GM23338 (cell line): ENCODE results near the gene SMTNL2. TPM values are rescaled to one million over a fixed set of nuclear protein-coding genes. Genes with fewer than 3 reads are reported as not detected.

ENCODE experiments used
- ATAC-seq: fragments of 200-7000 bp; cut with Tn5 transposase; 3 replicates; pipeline ENCODE4 v1.9.1; 2020
- DNase-seq: peaks from one replicate; pipeline ENCODE4 v3.0.0-alpha.2; 2015; ENCODE audit warnings: low spot score
- H2AFZ ChIP-seq: fragments of 200-600 bp; sonication (generic); 2 replicates; pipeline ENCODE4 v1.8.0; 2016; ENCODE audit warnings: antibody characterized with exemption, mild to moderate bottlenecking, moderate library complexity
- H3F3A ChIP-seq: fragments of 200-600 bp; sonication (generic); replicated peaks from 2 replicates; pipeline ENCODE4 v1.8.0; 2017; ENCODE audit warnings: antibody characterized with exemption, mixed run types, low read depth
- H3K27ac ChIP-seq: fragments of 200-600 bp; sonication (generic); 2 replicates; pipeline ENCODE4 v1.6.1; 2016; ENCODE audit warnings: low read depth
- H3K27me3 ChIP-seq: fragments of 200-600 bp; sonication (generic); 2 replicates; pipeline ENCODE4 v1.8.0; 2016; ENCODE audit warnings: mild to moderate bottlenecking, mixed run types, moderate library complexity; ENCODE audit not compliant: insufficient read depth
- H3K36me3 ChIP-seq: fragments of 200-600 bp; sonication (generic); 2 replicates; pipeline ENCODE4 v1.8.0; 2016; ENCODE audit warnings: mild to moderate bottlenecking; ENCODE audit not compliant: insufficient read depth
- H3K4me1 ChIP-seq: fragments of 200-600 bp; sonication (generic); 2 replicates; pipeline ENCODE4 v1.8.0; 2016; ENCODE audit warnings: mild to moderate bottlenecking, moderate library complexity; ENCODE audit not compliant: insufficient read depth
- H3K4me2 ChIP-seq: fragments of 200-600 bp; sonication (generic); 2 replicates; pipeline ENCODE4 v1.7.1; 2017; ENCODE audit warnings: mixed run types
- H3K4me3 ChIP-seq: fragments of 200-600 bp; sonication (generic); 2 replicates; pipeline ENCODE4 v1.6.1; 2016; ENCODE audit warnings: mixed run types
- H3K79me2 ChIP-seq: fragments of 200-600 bp; sonication (generic); replicated peaks from 2 replicates; pipeline ENCODE4 v1.8.0; 2017; ENCODE audit warnings: mild to moderate bottlenecking; ENCODE audit not compliant: insufficient read depth
- H3K9me2 ChIP-seq: fragments of 200-600 bp; sonication (generic); 2 replicates; pipeline ENCODE4 v1.8.0; 2017; ENCODE audit not compliant: insufficient read depth
- H4K20me1 ChIP-seq: fragments of 200-600 bp; sonication (generic); replicated peaks from 2 replicates; pipeline ENCODE4 v1.8.0; 2017; ENCODE audit warnings: mild to moderate bottlenecking; ENCODE audit not compliant: insufficient read depth
- H3K27ac Mint-ChIP-seq: 2 replicates; pipeline ENCODE4 v1.8.0; 2020; ENCODE audit warnings: inconsistent platforms, mild to moderate bottlenecking, moderate library complexity, mixed read lengths
- H3K27me3 Mint-ChIP-seq: 3 replicates; pipeline ENCODE4 v1.8.0; 2022; ENCODE audit warnings: low read depth, mild to moderate bottlenecking, moderate library complexity, mixed read lengths, inconsistent platforms; ENCODE audit not compliant: insufficient read depth, poor library complexity
- H3K36me3 Mint-ChIP-seq: 3 replicates; pipeline ENCODE4 v1.8.0; 2021; ENCODE audit warnings: low read depth, mild to moderate bottlenecking, inconsistent platforms, moderate library complexity, mixed read lengths
- H3K4me1 Mint-ChIP-seq: 3 replicates; pipeline ENCODE4 v1.8.0; 2020; ENCODE audit warnings: mild to moderate bottlenecking, inconsistent platforms, mixed read lengths
- H3K4me3 Mint-ChIP-seq: 3 replicates; pipeline ENCODE4 v1.8.0; 2021; ENCODE audit warnings: moderate library complexity, mild to moderate bottlenecking, inconsistent platforms, mixed read lengths
- H3K9me3 Mint-ChIP-seq: 3 replicates; pipeline ENCODE4 v1.8.0; 2020; ENCODE audit warnings: moderate library complexity, mild to moderate bottlenecking, inconsistent platforms, mixed read lengths
- CREB1 ChIP-seq: fragments of 250-450 bp; sonication (Bioruptor Pico); IDR thresholded peaks from 2 replicates; pipeline ENCODE4 v1.5.0; 2020; ENCODE audit warnings: low read depth, mild to moderate bottlenecking, moderate library complexity
- CTCF ChIP-seq, 2 experiments: fragments of 200-600 bp in 1 of 2; sonication (generic) in 1 of 2; conservative IDR thresholded peaks; 2 replicates each; pipeline versions ENCODE4 v1.5.1 to v1.6.1; 2016 to 2017; ENCODE audit warnings: antibody characterized with exemption in 2 of 2, low read depth in 2 of 2, mild to moderate bottlenecking in 2 of 2, moderate library complexity in 1 of 2
- ETS1 ChIP-seq: IDR thresholded peaks from 2 replicates; pipeline ENCODE4 v1.6.1; 2016; ENCODE audit warnings: antibody characterized with exemption
- EZH2 ChIP-seq: fragments of 200-600 bp; sonication (generic); IDR thresholded peaks from one replicate; pipeline ENCODE4 v1.8.0; 2017; ENCODE audit warnings: antibody characterized with exemption, mild to moderate bottlenecking, low read depth; ENCODE audit not compliant: unreplicated experiment
- EZH2phosphoT487 ChIP-seq: fragments of 200-600 bp; sonication (generic); IDR thresholded peaks from one replicate; pipeline ENCODE4 v1.8.1; 2018; ENCODE audit warnings: antibody characterized with exemption; ENCODE audit not compliant: unreplicated experiment
- JUNB ChIP-seq: IDR thresholded peaks from one replicate; pipeline ENCODE4 v1.6.1; 2016; ENCODE audit warnings: antibody characterized with exemption; ENCODE audit not compliant: unreplicated experiment
- NANOG ChIP-seq: IDR thresholded peaks from 2 replicates; pipeline ENCODE4 v1.6.1; 2016; ENCODE audit warnings: antibody characterized with exemption, borderline replicate concordance
- POLR2AphosphoS5 ChIP-seq: IDR thresholded peaks from 2 replicates; pipeline ENCODE4 v1.6.1; 2016; ENCODE audit warnings: antibody characterized with exemption, low read depth
- REST ChIP-seq: IDR thresholded peaks from one replicate; pipeline ENCODE4 v1.6.1; 2018; ENCODE audit warnings: antibody characterized with exemption; ENCODE audit not compliant: unreplicated experiment
- STAT1 ChIP-seq: IDR thresholded peaks from one replicate; pipeline ENCODE4 v1.6.1; 2016; ENCODE audit warnings: antibody characterized with exemption; ENCODE audit not compliant: unreplicated experiment
- ZNF114 ChIP-seq: fragments of 250-450 bp; sonication (Bioruptor Pico); IDR thresholded peaks from 2 replicates; pipeline ENCODE4 v1.5.0; 2020; ENCODE audit warnings: mild to moderate bottlenecking, moderate library complexity
- ZNF331 ChIP-seq: fragments of 250-450 bp; sonication (Bioruptor Pico); IDR thresholded peaks from 2 replicates; pipeline ENCODE4 v1.5.0; 2020; ENCODE audit warnings: low read depth, mild to moderate bottlenecking, moderate library complexity
- ZNF462 ChIP-seq: fragments of 250-450 bp; sonication (Bioruptor Pico); IDR thresholded peaks from 2 replicates; pipeline ENCODE4 v1.5.0; 2020; ENCODE audit warnings: mild to moderate bottlenecking, moderate library complexity
- polyA plus RNA-seq: library from polyadenylated mRNA; unstranded; fragments of >200 nt; fragmentation: Nextera tagmentation; extraction: Ambion mirVana; gene quantifications from 2 replicates; pipeline ENCODE4 v1.2.1, GENCODE V29; 2016
- total RNA-seq: library from RNA; depleted of rRNA; stranded (reverse); fragments of >200 nt; shearing (Covaris generic); gene quantifications from 2 replicates; pipeline ENCODE4 v1.2.3, GENCODE V29; 2014

SMTNL2 gene
- total and polyA plus RNA-seq, 2 experiments from 2014 or later = 1.3 to 4.3 TPM

- Histone ChIP-seq H3K27ac (no peak overlapping the region), H3K79me2 (no peaks in the 10 kb centered on the region), H3K4me3 (no peak overlapping the region), H3K4me2 (no peak overlapping the region), H3K27me3 (no peaks in the 10 kb centered on the region), H4K20me1 (no peaks in the 10 kb centered on the region), H3K4me1 (peaks cover 22% of the 10 kb centered on the region), H3K9me2 (no peaks in the 10 kb centered on the region), H3K36me3 (no peaks in the 10 kb centered on the region), H3F3A (no peaks in the 10 kb centered on the region), H2AFZ (no peak overlapping the region)
- H3K9me3 Mint-ChIP-seq = peaks cover 5% of the 10 kb centered on the region; the same call in 2 of the 3 replicates
- no peak overlapping the region for H3K4me3 Mint-ChIP-seq
- H3K4me1 Mint-ChIP-seq = peaks cover 29% of the 10 kb centered on the region
- DNase-seq (no peak), ATAC-seq (no peak)
- TF ChIP-seq EZH2 = no peak
- TF ChIP-seq CREB1 = no peak
- no peak for TF ChIP-seq ZNF331 (CRISPR knock-in tag)
- no peak for TF ChIP-seq REST
- no peak for TF ChIP-seq ZNF114 (CRISPR knock-in tag)
- TF ChIP-seq POLR2AphosphoS5 = no peak
- TF ChIP-seq STAT1 = no peak
- TF ChIP-seq JUNB = no peak
- no peak for TF ChIP-seq NANOG
- TF ChIP-seq ETS1 = no peak
- TF ChIP-seq EZH2phosphoT487 = no peak
- no peak for TF ChIP-seq CTCF (conservative IDR thresholded peaks at IDR 0.05; ENCODE audit: low read depth in 2 of 2)
- no peak for TF ChIP-seq ZNF462 (CRISPR knock-in tag)
- peaks cover 3% of the 10 kb centered on the region; the same call in 1 of the 3 replicates for H3K36me3 Mint-ChIP-seq
- H3K27me3 Mint-ChIP-seq = peaks cover 6% of the 10 kb centered on the region
- H3K27ac Mint-ChIP-seq = no peak overlapping the region
Observed at GRCh38 chr17:4574448-4575045, 9.8 kb upstream of the SMTNL2 start.
